HG02759 (cell line): ENCODE results near the gene SMARCA4.
"Not testable (repeated sequence)": the region's sequence is repeated elsewhere in the genome, so short reads cannot be mapped to it uniquely, and the experiment has no call there.

Experiments
- ATAC-seq: cut with Tn5 transposase; IDR thresholded peaks from one replicate; pipeline ENCODE4 v1.9.1; 2021; ENCODE audit warnings: mild to moderate bottlenecking, moderate library complexity; ENCODE audit not compliant: unreplicated experiment

The SMARCA4 gene

DNA sequence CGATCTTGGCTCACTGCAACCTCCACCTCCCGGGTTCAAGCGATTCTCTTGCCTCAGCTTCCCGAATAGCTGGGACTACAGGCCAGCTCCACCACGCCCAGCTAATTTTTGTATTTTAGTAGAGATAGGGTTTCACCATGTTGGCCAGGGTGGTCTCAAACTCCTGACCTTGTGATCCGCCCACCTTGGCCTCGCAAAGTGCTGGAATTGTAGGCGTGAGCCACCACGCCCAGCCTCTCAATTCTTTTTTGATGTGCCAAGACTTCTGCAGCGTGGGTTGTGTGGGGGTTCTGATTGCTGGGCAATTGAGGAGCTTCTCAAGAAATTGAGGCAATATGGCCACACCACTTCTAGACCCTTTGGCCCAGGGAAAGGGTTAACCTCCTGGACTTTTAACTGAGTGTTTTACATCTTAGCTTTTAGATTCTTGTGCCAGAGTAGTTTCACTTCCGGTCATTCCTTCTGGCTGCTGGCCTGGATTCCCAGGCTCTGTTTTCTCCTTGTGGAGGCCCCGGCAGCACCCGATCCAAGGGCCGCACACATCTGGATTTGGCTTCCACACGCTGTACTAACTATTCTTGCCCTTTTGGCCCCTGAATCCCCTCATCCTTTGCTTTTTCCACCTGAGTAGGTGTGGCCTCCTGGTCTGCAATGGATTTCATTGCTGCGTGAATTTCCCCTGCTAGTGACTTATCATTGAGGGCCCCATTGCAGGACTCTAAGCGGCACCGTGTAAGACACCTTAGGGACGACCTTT, 14.7 kb downstream of the SMARCA4 start:
- ATAC-seq, result no peak

DNA sequence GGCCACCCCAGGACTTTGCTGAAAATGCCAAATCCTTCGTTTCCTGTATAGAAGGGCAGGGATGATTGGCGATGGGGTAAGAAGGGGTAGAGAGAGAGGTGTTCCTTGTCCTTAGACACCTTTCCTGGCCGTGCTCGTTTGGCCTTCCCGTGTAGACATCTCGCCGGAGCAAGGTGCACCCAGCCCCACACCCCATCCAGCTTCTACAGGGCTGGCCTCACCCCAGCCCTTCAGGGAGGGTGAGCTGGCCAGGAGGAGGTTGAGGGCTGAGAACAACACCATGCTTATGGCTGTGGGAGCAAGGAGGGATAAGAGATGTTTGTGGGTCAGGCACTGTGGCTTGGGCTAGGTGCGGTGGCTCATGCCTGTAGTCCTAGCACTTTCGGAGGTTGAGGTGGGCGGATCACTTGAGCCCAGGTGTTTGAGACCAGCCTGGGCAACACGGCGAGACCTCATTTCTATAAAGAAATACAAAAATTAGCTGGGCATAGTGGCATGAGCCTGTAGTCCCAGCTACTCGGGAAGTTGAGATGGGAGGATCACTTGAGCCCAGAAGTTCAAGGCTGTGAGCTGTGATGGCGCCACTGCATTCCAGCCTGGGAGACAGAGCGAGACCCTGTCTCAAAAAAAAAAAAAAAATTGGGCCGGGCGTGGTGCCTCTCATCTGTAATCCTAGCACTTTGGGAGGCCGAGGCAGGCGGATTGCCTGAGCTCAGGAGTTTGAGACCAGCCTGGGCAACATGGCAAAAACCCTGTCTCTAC, 15.5 kb downstream of the SMARCA4 start:
- no peak for ATAC-seq

DNA sequence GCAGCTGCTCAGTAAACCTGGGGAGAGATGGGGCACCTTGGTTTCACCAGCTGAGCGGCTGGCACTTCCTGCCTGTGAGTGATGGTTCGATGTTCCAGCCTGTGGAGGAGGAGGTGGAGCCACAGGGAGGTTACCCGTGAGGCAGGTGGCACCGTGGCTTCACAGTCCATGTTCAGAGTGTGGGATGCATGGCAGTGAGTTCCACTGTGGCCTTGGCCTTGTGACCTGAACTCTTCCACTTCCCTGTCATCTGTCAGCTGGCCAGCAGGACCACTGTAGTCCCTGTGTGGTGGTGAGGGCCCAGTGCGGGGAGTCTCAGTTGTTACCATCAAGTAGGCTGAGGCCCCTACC, 16.9 kb downstream of the SMARCA4 start:
- ATAC-seq, result no peak

DNA sequence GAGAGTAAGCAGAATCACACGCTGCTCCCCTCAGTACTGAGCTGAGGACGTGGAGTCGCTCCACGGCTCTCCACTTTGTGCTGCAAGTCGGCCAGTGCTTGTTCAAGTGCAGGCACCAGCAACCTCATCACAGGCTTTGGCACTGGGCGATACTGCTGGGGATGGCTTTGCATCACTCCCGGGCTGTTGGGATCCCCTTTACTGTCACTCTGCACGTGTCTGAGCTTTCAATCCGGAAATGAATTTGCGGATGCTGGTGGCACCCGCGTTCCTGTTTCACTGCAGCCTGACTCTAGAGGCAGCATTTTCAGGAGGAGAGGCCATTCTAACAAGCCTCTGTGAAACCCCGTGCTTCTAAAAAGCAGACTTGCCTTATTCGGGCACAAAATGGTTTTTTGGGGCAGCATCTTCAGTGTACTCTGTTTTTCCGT, 19.1 kb downstream of the SMARCA4 start:
- ATAC-seq, result no peak

DNA sequence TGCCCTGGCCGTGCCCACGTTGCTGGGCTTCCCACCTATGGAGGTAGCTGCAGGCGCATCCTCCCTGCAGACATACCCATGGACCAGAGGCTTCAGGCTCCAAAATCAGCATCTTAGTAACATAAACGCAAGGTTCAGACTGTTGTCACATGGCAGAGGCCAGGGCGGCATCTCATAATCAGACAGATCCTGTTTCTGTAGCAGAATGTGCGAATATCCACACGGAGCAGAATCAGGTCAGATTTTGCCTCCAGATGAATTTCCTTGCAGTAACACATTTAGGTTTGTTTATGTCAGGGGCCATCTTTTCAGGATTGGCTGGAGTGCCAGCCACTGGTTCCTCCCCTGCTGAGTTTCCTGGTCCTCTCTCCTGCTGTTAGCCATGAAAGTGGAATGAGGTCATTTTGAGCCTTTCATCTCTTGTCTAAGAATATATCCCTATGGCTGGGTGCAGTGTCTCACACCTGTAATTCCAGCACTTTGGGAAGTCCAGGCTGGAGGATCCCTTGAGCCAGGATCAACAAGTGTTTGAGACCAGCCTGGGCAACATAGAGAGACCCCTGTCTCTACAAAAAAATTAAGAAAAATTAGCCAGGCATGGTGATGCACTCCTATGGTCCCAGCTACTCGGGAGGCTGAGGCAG, 20.5 kb downstream of the SMARCA4 start:
- ATAC-seq, result no peak

DNA sequence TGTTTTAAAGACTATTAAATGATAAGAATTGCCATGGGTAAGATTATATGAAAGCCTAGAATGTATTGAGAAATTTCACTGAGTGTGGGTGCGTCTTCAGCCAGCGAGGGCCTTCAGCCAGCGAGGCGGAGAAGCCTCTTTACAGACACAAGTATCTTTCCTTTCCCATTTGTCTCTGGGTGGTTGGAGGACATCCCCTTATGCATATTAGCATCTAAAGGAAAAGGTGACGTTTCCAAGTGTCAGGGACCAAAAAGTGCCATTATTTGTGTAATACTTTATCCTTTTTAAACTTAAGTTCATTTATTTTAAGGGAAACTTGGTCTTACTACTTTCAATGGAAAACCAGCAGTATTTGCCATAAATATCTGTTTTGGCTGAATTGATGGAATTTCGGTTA, 22.2 kb downstream of the SMARCA4 start:
- no peak for ATAC-seq

DNA sequence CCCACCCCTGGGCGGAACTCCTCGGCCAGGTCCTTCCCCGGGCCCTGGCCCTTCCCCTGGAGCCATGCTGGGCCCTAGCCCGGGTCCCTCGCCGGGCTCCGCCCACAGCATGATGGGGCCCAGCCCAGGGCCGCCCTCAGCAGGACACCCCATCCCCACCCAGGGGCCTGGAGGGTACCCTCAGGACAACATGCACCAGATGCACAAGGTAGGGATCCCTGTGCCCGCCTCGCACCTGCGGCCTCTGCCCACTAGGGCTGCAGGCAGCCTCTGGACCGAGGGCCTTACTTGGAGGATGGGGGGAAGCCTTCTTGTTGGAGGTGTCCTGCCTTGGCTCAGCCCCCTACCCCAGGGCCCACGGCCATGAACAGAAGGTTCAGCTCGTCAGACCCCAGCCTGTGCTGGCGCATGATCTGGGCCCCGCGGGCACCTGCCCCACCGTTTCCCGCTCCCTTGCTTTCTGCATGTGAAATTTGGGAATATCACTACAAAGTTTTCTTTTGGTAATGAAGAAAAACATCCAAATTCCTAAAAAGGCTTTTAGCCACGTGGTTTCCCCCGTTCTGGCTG, 23.4 kb downstream of the SMARCA4 start:
- no peak for ATAC-seq

DNA sequence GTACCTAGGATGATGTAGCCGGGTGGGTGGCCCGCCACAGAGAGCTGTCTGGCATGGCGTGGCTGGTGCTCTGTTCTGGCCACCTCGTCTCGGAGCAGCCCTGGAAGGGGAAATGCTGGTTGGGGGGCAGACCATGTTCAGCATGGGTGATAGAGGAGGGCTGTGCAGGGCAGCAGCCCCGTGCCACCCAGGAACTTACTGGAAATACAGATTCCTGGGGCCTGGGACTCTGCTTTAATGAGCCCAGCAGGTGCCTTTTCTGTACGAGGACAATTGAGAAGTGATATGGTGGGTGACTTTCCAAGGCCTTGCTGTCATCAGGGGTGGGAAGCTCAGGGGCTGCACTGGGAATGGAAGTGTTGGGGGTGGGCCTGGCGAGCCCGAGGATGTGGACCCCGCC, 24.7 kb downstream of the SMARCA4 start:
- no peak for ATAC-seq

DNA sequence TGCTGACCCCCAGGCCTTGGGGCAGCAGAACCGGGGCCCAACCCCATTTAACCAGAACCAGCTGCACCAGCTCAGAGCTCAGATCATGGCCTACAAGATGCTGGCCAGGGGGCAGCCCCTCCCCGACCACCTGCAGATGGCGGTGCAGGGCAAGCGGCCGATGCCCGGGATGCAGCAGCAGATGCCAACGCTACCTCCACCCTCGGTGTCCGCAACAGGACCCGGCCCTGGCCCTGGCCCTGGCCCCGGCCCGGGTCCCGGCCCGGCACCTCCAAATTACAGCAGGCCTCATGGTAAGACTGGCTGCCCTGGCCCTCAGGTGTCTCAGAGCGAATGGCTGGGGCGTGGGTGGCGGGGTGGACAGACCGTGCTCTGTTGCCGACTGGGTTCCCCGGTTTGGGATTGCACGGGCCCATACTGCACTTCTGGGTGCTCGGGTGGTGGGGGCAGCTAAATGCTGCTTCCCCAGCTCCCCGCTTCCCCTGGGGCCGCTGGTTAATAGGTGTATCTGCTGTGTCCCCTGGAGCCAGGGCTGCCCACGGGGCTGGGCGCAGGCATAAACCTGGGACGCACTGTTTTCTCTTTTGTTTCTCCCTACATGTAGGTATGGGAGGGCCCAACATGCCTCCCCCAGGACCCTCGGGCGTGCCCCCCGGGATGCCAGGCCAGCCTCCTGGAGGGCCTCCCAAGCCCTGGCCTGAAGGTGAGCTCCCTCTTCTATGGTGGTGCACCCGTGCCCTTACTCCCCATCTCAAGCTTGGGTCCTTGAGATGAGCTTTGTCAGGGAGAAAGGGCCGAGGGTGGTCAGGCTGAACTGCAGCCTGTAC, 25.7 kb downstream of the SMARCA4 start:
- ATAC-seq, result no peak

DNA sequence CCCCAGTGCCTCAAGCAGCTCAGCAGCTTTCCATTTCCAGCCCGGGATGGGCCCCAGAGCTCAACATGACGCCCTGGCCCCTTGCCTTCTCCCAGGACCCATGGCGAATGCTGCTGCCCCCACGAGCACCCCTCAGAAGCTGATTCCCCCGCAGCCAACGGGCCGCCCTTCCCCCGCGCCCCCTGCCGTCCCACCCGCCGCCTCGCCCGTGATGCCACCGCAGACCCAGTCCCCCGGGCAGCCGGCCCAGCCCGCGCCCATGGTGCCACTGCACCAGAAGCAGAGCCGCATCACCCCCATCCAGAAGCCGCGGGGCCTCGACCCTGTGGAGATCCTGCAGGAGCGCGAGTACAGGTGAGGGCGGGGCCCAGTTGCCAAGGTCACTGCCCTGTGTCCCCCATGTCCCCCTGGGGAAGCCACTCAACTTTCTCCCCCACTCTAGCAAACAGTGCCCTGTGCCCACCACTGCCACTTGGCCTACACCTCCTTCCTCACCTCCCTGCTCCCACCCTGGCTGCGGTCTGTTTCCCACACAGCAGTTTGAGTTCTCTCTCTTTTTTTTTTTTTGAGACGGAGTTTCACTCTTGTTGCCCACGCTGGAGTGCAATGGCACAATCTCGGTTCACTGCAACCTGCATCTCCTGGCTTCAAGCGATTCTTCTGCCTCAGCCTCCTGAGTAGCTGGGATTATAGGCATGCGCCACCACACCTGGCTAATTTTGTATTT, 26.9 kb downstream of the SMARCA4 start:
- no peak for ATAC-seq

DNA sequence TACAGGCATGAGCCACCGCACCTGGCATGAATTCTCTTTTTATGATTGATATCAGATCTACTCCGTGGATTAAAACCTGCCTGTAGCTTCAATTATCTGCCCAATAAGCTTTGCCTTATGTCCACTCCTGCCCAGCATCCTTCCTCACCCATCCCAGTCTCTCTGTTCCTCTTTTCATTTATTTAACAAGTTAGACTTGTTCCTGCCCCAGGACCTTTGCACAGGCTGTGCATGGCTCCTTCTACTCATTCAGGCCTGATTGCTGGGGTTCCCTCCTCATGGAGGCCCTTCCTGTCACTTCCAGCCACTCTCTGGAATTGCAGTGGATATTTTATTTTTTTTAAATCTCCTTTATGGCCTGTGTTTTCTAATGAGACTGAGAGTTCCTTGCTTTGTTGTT, 27.6 kb downstream of the SMARCA4 start:
- ATAC-seq, result no peak

DNA sequence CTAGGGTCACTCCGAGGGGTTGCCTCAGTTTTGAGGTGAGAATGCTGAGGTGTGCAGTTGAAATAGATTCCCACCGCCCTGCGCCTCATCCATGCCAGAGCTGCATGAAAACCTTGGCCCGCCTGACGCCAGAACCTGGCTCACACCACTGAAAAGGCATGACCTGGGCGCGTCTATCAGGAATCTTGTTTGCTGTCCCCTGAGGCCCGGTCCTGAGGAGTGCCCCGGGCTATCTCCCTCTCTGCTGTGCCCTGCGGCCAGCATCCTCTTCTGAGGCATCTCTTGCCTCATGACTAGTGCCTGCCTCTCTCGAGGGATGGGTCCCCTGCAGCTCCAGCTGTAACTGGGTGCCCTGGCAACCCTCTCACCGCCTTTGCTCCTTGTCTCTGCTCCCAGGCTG, 28.1 kb downstream of the SMARCA4 start:
- ATAC-seq, result no peak

DNA sequence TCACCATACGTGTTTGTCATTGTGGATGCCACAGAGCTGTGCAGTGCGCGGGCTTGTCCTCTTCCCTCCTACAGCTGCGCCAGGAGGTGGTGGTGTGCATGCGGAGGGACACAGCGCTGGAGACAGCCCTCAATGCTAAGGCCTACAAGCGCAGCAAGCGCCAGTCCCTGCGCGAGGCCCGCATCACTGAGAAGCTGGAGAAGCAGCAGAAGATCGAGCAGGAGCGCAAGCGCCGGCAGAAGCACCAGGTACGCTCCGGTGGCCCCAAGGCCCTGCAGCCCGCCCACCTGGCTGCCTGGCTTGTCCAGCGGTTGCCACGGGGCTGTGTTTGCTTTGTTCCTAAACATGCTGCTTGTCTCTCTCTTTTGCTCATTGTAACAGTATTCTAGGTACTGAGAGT, 30.2 kb downstream of the SMARCA4 start:
- no peak for ATAC-seq

DNA sequence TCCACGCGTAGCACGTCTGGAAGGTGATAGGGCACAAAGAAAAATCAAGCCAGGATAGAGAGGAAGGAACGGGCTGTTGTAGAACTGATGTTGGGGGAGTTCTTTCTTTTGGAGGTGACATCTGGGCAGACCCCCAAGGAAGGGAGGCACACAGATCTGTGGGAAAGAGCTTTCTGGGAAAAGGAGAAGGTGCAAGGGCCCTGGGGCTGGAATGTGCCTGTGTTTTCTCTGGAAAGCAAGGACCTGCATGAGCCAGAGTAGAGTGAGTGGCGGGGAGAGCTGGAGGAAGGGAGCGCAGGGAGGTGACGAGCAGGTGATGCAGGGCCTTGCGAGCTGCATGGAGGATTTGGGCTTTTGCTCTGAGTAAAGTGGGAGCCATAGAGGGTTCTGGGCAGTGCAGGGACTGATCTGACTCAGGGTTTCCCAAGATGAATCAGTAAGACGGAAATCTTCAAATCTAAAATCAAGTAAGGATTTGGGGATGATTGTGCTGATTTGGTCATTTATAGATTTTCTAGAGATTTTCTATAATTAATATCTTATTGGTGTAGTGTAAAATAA, 30.8 kb downstream of the SMARCA4 start:
- no peak for ATAC-seq

DNA sequence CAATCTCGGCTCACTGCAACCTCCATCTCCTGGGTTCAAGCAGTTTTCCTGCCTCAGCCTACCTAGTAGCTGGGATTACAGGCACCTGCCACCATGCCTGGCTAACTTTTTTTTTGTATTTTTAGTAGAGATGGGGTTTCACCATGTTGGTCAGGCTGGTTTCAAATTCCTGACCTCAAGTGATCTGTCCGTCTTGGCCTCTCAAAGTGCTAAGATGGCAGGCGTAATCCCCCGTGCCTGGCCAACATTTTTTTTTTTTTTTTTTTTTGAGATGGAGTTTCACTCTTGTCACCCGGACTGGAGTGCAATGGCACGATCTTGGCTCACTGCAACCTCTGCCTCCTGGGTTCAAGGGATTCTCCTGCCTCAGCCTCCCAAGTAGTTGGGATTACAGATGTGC, 31.3 kb downstream of the SMARCA4 start:
- ATAC-seq, result not testable (repeated sequence)

DNA sequence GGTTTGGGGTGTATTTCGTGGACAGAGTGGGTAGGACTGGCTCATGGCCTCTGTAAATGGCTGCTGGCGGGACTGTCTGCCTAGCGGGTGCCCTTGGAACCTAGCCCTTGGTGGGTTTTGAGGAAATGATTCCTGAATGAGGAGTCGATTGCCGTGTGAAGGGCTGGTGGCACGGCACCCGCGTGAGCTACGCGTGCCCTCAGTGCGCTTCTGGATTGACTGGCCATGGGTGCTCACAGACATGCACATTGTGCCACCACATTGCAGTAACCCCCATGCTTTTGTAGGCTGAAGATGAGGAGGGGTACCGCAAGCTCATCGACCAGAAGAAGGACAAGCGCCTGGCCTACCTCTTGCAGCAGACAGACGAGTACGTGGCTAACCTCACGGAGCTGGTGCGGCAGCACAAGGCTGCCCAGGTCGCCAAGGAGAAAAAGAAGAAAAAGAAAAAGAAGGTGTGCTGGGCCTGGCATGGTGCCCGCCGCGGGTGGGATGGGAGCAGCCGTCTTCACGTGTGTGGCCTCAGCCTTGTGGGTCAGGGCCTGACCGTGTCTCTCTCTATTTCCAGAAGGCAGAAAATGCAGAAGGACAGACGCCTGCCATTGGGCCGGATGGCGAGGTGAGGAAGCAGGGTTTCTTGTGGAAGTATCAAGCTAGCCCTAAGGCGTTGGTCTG, 35.2 kb downstream of the SMARCA4 start:
- no peak for ATAC-seq

DNA sequence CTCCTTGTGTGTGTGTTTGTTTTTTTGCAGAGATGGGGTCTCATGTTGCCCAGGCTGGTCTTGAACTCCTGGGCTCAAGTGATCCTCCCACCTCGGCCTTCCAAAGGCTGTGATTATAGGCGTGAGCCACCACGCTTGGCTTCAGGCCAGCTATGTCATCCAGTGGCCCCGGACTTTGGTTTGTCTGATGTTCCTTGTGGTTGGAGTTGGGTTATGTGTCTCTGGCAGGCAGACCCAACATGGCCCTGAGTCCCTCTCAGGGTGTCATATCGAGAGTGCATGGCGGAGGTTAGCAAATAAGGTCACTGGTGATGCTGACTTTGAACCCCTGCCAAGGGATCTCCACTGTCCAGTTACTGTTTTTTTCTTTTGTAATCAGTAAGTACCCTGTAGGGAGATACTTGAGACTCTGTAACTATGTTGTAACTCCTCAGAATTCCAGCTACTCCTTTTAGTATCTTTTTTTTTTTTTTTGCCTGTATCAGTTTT, 37.3 kb downstream of the SMARCA4 start:
- no peak for ATAC-seq

DNA sequence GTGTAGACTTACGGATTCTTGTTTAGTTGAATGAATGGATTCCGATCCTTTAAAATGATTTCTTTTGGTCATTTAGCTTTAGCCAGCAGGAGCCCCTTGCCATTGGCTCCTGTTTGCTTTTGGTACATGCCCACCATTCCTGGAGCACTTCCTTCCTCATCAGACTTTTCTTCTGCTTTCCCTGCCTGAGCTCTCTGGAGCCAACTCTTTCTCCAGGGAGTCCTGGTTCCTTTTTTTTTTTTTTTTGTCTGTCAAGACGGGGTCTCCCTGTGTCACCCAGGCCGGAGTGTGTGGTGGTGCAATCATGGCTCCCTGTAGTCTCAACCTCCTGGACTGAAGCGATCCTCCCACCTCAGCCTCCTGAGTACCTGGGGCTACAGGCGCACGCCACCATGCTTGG, 37.8 kb downstream of the SMARCA4 start:
- ATAC-seq, result no peak

DNA sequence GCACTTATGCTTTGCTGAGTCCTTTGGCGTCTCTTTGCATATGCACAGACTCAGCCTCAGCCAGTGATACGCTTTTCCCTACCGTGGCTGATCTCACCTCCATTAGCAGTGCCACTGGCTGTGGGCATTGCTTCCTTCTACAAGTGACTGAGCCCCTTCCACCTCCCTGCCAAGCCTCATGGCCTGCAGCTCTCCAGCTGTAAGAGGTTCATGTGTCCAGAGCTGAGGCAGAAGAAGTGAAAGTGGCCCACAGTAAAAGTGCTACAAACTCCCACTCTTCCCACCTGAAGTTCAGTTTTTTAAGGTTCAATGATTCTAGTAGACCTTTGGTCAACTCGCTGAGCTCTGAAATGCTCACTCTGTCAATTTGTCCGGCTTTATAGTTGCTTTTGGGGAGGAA, 44.7 kb downstream of the SMARCA4 start:
- ATAC-seq, result no peak
